Right kidney (tissue), 1 donor: ENCODE data around the gene ELL2.
"Not testable (repeated sequence)": the region's sequence is repeated elsewhere in the genome, so short reads cannot be mapped to it uniquely, and the experiment has no call there.

Experiments used
- DNase-seq: peaks from one replicate; pipeline ENCODE4 v3.0.0-alpha.2; 2016

Gene ELL2

GRCh38 chr5:95837492-95837891 is 124.2 kb downstream of the ELL2 start:
- DNase-seq = no peak

- not testable (repeated sequence) for DNase-seq
These were observed 124.7 kb downstream of the ELL2 start for GRCh38 chr5:95836971-95837370.

- DNase-seq = no peak
These were observed 125.1 kb downstream of the ELL2 start for GRCh38 chr5:95836544-95836943.

GRCh38 chr5:95835682-95836385 is 125.8 kb downstream of the ELL2 start:
- DNase-seq = no peak
